Measurements from ENCODE around the gene ARVCF. TPM values are rescaled to one million over a fixed set of nuclear protein-coding genes. Genes with fewer than 3 reads are reported as not detected.

ARVCF gene
- total RNA-seq, 1 donor = 27.1 TPM

DNA sequence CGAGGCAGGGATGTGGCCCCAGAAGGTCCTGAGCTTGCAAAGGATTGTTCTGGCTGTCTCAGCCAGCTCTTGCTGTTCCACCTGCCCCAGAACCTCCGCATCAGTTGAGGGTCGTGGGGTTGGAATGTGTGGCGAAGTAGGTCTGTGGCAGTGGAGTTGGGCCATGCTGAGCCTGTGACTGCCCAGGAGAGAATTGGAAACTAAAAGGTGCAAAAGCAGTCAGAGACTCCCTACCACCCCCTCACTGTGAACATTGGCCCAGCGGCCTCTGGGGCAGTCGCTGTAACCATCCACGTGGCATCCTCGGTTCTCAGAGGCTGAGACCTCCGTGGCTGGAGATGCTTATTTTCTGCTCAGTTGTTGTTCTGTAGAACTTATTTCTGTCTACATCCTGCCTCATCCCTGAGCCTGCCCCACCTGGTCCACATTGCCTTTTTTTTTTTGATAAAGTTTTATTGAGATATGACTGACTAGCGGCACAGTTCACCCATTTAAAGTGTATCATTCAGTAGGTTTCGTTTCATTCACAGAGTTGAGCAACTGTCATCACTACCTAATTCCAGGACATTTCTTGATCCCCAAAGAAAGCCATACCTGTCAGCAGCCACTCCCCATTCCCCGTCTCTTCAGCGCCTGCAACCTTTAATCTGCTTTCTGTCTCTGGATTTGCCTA is 41.1 kb upstream of the ARVCF start:
- Histone ChIP-seq H3K4me3 (ENCODE audit: insufficient read depth, low read length) (no peak overlapping the region), H3K36me3 (ENCODE audit: insufficient read depth, low read length) (peaks cover 36% of the 10 kb centered on the region), H3K27ac (ENCODE audit: low read depth, low read length) (no peak overlapping the region), H3K4me2 (ENCODE audit: insufficient read depth, low read length) (no peak overlapping the region), H4K20me1 (ENCODE audit: insufficient read depth, low read length) (peaks cover 9% of the 10 kb centered on the region), H3K79me2 (ENCODE audit: insufficient read depth, low read length) (no peaks in the 10 kb centered on the region), H3K4me1 (ENCODE audit: insufficient read depth, low read length) (no peaks in the 10 kb centered on the region), H3K9me3 (ENCODE audit: low read depth, low read length) (no peaks in the 10 kb centered on the region), H2AFZ (ENCODE audit: low read length) (no peak overlapping the region), H3K27me3 (ENCODE audit: insufficient read depth, low read length) (no peaks in the 10 kb centered on the region)
- DNase-seq (ENCODE audit: insufficient read length, low spot score, missing footprints) = peak; percentile 53
- no peak for TF ChIP-seq CTCF (IDR thresholded peaks at IDR 0.05; ENCODE audit: extremely low read depth, low read depth, low read length)

DNA sequence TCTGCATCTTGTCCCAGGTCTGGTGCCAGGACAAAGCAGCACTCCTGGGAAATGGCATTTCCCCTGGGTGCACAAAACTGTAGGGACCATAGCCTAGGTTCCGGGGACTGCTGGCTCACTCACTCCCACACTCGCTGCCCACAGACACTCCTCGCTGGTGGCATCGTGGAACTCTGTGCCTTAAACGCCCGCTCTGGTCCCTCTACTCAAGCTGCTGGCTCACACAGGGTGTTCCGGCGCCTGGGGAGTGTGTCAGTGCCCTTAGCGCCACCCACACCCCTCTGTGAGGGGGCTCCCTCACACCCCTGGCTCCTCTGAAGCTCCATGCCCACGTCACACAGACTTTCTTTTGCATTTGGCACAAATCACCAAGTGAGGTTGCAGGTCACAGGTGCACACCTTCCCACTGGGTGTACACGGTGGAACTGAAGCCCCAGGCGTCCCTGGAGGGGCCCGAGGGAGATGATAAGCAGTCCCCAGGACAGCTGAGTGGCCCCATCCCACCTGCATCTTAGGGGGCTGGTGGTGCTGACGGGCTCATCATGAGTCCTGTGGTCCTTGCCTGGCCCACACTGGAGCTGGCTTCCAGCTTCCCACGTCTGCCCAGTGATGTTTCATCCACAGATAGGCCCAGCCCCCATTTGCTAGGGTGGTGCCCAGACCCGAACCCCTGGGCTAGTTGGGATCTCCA is 40.2 kb upstream of the ARVCF start:
- Histone ChIP-seq H3K4me3 (ENCODE audit: insufficient read depth, low read length) (no peak overlapping the region), H3K27ac (ENCODE audit: low read depth, low read length) (no peak overlapping the region), H4K20me1 (ENCODE audit: insufficient read depth, low read length) (peaks cover 11% of the 10 kb centered on the region), H3K9me3 (ENCODE audit: low read depth, low read length) (no peaks in the 10 kb centered on the region), H2AFZ (ENCODE audit: low read length) (no peak overlapping the region), H3K36me3 (ENCODE audit: insufficient read depth, low read length) (peaks cover 36% of the 10 kb centered on the region), H3K4me1 (ENCODE audit: insufficient read depth, low read length) (no peaks in the 10 kb centered on the region), H3K79me2 (ENCODE audit: insufficient read depth, low read length) (no peaks in the 10 kb centered on the region), H3K4me2 (ENCODE audit: insufficient read depth, low read length) (no peak overlapping the region), H3K27me3 (ENCODE audit: insufficient read depth, low read length) (no peaks in the 10 kb centered on the region)
- TF ChIP-seq CTCF (IDR thresholded peaks at IDR 0.05; ENCODE audit: extremely low read depth, low read depth, low read length) = no peak
- DNase-seq (ENCODE audit: insufficient read length, low spot score, missing footprints) = peak; percentile 60

DNA sequence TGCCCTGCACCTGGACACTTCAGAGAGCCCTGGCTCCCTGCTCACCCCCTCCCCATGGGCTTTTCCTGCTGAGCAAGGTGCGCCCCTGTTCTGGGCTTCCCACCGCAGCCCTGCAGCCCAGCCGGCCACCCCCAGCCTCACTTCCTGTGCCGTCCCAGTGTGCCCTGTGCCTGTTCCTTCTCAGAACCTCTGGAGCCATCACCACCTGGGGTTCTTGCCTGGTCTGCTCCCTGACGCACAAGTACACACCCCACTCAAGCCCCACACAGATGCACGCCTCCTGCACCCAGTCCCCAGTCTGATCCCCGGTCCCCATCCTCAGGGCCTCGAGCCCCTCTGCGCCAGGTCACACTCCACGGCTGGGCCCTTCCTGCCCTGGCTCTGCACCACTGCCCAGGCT is 39.5 kb upstream of the ARVCF start:
- H4K20me1 ChIP-seq (ENCODE audit: insufficient read depth, low read length) = peaks cover 9% of the 10 kb centered on the region
- TF ChIP-seq CTCF (IDR thresholded peaks at IDR 0.05; ENCODE audit: extremely low read depth, low read depth, low read length) = no peak
- no peaks in the 10 kb centered on the region for H3K9me3 ChIP-seq (ENCODE audit: low read depth, low read length)
- no peaks in the 10 kb centered on the region for H3K27me3 ChIP-seq (ENCODE audit: insufficient read depth, low read length)
- H3K27ac ChIP-seq (ENCODE audit: low read depth, low read length) = no peak overlapping the region
- no peaks in the 10 kb centered on the region for H3K4me1 ChIP-seq (ENCODE audit: insufficient read depth, low read length)
- peak; percentile 49 for DNase-seq (ENCODE audit: insufficient read length, low spot score, missing footprints)
- H3K79me2 ChIP-seq (ENCODE audit: insufficient read depth, low read length) = no peaks in the 10 kb centered on the region
- peaks cover 31% of the 10 kb centered on the region for H3K36me3 ChIP-seq (ENCODE audit: insufficient read depth, low read length)
- no peak overlapping the region for H2AFZ ChIP-seq (ENCODE audit: low read length)
- no peak overlapping the region for H3K4me3 ChIP-seq (ENCODE audit: insufficient read depth, low read length)
- no peak overlapping the region for H3K4me2 ChIP-seq (ENCODE audit: insufficient read depth, low read length)

GRCh38 chr22:20055654-20056053 is 39.0 kb upstream of the ARVCF start:
- Histone ChIP-seq H3K27me3 (ENCODE audit: insufficient read depth, low read length) (no peaks in the 10 kb centered on the region), H3K36me3 (ENCODE audit: insufficient read depth, low read length) (peaks cover 28% of the 10 kb centered on the region)

More at GRCh38 chr22:20055654-20056053, 39.0 kb upstream of the ARVCF start:
- no peak overlapping the region for H3K27ac ChIP-seq (ENCODE audit: low read depth, low read length)
- TF ChIP-seq CTCF (IDR thresholded peaks at IDR 0.05; ENCODE audit: extremely low read depth, low read depth, low read length) = no peak
- H3K4me2 ChIP-seq (ENCODE audit: insufficient read depth, low read length) = no peak overlapping the region
- no peaks in the 10 kb centered on the region for H3K4me1 ChIP-seq (ENCODE audit: insufficient read depth, low read length)
- no peak overlapping the region for H3K4me3 ChIP-seq (ENCODE audit: insufficient read depth, low read length)
- no peaks in the 10 kb centered on the region for H3K79me2 ChIP-seq (ENCODE audit: insufficient read depth, low read length)
- DNase-seq (ENCODE audit: insufficient read length, low spot score, missing footprints) = peak; percentile 69
- peaks cover 6% of the 10 kb centered on the region for H4K20me1 ChIP-seq (ENCODE audit: insufficient read depth, low read length)
- no peaks in the 10 kb centered on the region for H3K9me3 ChIP-seq (ENCODE audit: low read depth, low read length)
- no peak overlapping the region for H2AFZ ChIP-seq (ENCODE audit: low read length)
